ENCODE data around the gene RUNDC3A.

RUNDC3A gene

DNA sequence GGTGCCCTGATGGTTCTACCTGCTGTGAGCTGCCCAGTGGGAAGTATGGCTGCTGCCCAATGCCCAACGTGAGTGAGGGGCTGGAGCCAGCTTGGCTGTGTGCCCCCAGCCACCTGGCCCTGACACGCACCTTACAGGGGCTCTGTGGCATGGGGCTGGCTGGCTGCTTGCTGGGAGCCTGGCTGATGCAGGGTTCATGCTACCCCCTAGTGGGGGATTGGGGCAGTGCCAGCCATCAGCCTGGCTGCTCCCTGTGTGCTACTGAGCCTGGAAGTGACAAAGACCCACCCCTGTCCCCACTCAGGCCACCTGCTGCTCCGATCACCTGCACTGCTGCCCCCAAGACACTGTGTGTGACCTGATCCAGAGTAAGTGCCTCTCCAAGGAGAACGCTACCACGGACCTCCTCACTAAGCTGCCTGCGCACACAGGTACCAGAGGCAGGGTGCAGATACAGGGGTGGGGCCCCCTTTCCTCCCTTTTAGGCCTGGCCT lies 42.4 kb downstream of the RUNDC3A start:
- H3K79me1 ChIP-seq (ENCODE audit: low read length) = no peaks in the 10 kb centered on the region
- H3K9me3 ChIP-seq (ENCODE audit: insufficient read depth, low read depth, low read length) = no peaks in the 10 kb centered on the region
- H4K91ac ChIP-seq (ENCODE audit: low read depth, low read length) = no peak overlapping the region
- H3K18ac ChIP-seq (ENCODE audit: low read length) = no peak overlapping the region
- H2BK5ac ChIP-seq (ENCODE audit: low read depth, low read length, poor library complexity) = no peak overlapping the region
- no peak overlapping the region for H3K4me3 ChIP-seq (ENCODE audit: low read depth, low read length)
- H3K79me2 ChIP-seq (ENCODE audit: control insufficient read depth, insufficient read depth, low read length, poor library complexity) = no peaks in the 10 kb centered on the region
- no peak overlapping the region for H3K14ac ChIP-seq (ENCODE audit: low read length)
- no peak overlapping the region for H2AFZ ChIP-seq (ENCODE audit: insufficient read depth, low read length, poor library complexity)
- H3K27me3 ChIP-seq (ENCODE audit: insufficient read depth, low read length) = no peaks in the 10 kb centered on the region
- peaks cover 2 to 8% of the 10 kb centered on the region in 2 experiments for H3K4me1 ChIP-seq (ENCODE audit: control insufficient read depth in 1 of 2, insufficient read depth in 2 of 2, low read length in 2 of 2)
- peaks cover 40 to 45% of the 10 kb centered on the region in 2 experiments for H3K36me3 ChIP-seq (ENCODE audit: control insufficient read depth in 1 of 2, insufficient read depth in 2 of 2, low read length in 2 of 2)
- H3K9ac ChIP-seq (ENCODE audit: low read length) = no peak overlapping the region
- DNase-seq = peak; percentile 62 to 80
- no peak overlapping the region for H3K4ac ChIP-seq (ENCODE audit: low read depth, low read length)
- no peak overlapping the region for H3K4me2 ChIP-seq (ENCODE audit: low read length)
- no peak overlapping the region for H4K12ac ChIP-seq (ENCODE audit: low read depth, low read length)
- no peak overlapping the region for H2BK120ac ChIP-seq (ENCODE audit: insufficient read depth, low read length, poor library complexity)
- H2BK12ac ChIP-seq (ENCODE audit: low read length) = no peak overlapping the region
- H2AK5ac ChIP-seq (ENCODE audit: low read length) = no peak overlapping the region
- no CpG with 5 or more reads among the region's 6 CpGs for WGBS (ENCODE audit: extremely low coverage, insufficient coverage, insufficient read length)
- no peak overlapping the region for H3K27ac ChIP-seq (ENCODE audit: low read depth, low read length)
- no peak overlapping the region for H3K23ac ChIP-seq (ENCODE audit: low read length)
- no peak overlapping the region for H4K8ac ChIP-seq (ENCODE audit: low read depth, low read length)

DNA sequence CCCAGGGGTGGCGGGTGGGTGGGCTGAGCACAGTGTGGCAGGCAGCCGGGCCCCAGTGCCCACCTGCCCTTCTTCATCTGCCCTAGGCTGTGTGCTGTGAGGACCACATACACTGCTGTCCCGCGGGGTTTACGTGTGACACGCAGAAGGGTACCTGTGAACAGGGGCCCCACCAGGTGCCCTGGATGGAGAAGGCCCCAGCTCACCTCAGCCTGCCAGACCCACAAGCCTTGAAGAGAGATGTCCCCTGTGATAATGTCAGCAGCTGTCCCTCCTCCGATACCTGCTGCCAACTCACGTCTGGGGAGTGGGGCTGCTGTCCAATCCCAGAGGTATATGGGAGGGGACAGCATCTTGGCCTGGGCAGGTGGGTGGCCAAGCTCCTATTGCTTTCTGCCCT lies 43.1 kb downstream of the RUNDC3A start:
- Histone ChIP-seq H4K8ac (ENCODE audit: low read depth, low read length) (no peak overlapping the region), H3K9me3 (ENCODE audit: insufficient read depth, low read depth, low read length) (no peaks in the 10 kb centered on the region), H2AK5ac (ENCODE audit: low read length) (no peak overlapping the region), H3K9ac (ENCODE audit: low read length) (no peak overlapping the region), H3K36me3 (ENCODE audit: control insufficient read depth in 1 of 2, insufficient read depth in 2 of 2, low read length in 2 of 2) (peaks cover 45 to 46% of the 10 kb centered on the region in 2 experiments), H3K4me3 (ENCODE audit: low read depth, low read length) (no peak overlapping the region), H2BK12ac (ENCODE audit: low read length) (no peak overlapping the region), H3K4me2 (ENCODE audit: low read length) (no peak overlapping the region), H2AFZ (ENCODE audit: insufficient read depth, low read length, poor library complexity) (no peak overlapping the region), H2BK120ac (ENCODE audit: insufficient read depth, low read length, poor library complexity) (no peak overlapping the region), H3K79me1 (ENCODE audit: low read length) (no peaks in the 10 kb centered on the region), H2BK5ac (ENCODE audit: low read depth, low read length, poor library complexity) (no peak overlapping the region), H3K79me2 (ENCODE audit: control insufficient read depth, insufficient read depth, low read length, poor library complexity) (no peaks in the 10 kb centered on the region), H3K18ac (ENCODE audit: low read length) (no peak overlapping the region), H4K12ac (ENCODE audit: low read depth, low read length) (no peak overlapping the region), H3K14ac (ENCODE audit: low read length) (no peak overlapping the region), H3K4me1 (ENCODE audit: control insufficient read depth in 1 of 2, insufficient read depth in 2 of 2, low read length in 2 of 2) (peaks cover 0 to 5% of the 10 kb centered on the region in 2 experiments), H3K27me3 (ENCODE audit: insufficient read depth, low read length) (no peaks in the 10 kb centered on the region), H3K27ac (ENCODE audit: low read depth, low read length) (no peak overlapping the region), H4K91ac (ENCODE audit: low read depth, low read length) (no peak overlapping the region), H3K4ac (ENCODE audit: low read depth, low read length) (no peak overlapping the region), H3K23ac (ENCODE audit: low read length) (no peak overlapping the region)
- no CpG with 5 or more reads among the region's 8 CpGs for WGBS (ENCODE audit: extremely low coverage, insufficient coverage, insufficient read length)
- no peak for DNase-seq

DNA sequence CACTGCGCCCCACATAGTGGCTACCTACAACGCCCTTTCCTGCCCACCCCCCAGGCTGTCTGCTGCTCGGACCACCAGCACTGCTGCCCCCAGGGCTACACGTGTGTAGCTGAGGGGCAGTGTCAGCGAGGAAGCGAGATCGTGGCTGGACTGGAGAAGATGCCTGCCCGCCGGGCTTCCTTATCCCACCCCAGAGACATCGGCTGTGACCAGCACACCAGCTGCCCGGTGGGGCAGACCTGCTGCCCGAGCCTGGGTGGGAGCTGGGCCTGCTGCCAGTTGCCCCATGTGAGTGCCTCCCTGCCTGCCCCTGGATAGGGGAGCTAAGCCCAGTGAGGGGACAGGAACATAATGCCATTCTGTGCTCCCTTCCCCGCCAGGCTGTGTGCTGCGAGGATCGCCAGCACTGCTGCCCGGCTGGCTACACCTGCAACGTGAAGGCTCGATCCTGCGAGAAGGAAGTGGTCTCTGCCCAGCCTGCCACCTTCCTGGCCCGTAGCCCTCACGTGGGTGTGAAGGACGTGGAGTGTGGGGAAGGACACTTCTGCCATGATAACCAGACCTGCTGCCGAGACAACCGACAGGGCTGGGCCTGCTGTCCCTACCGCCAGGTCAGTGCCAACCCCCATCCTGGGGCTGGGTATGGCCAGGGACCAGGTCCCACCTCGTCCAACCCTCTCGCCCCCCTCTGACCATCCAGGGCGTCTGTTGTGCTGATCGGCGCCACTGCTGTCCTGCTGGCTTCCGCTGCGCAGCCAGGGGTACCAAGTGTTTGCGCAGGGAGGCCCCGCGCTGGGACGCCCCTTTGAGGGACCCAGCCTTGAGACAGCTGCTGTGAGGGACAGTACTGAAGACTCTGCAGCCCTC lies 43.8 kb downstream of the RUNDC3A start:
- Histone ChIP-seq H3K36me3 (ENCODE audit: control insufficient read depth in 1 of 2, insufficient read depth in 2 of 2, low read length in 2 of 2) (peaks cover 45 to 47% of the 10 kb centered on the region in 2 experiments), H3K9ac (ENCODE audit: low read length) (no peak overlapping the region), H3K27ac (ENCODE audit: low read depth, low read length) (no peak overlapping the region), H2BK5ac (ENCODE audit: low read depth, low read length, poor library complexity) (no peak overlapping the region), H3K27me3 (ENCODE audit: insufficient read depth, low read length) (no peaks in the 10 kb centered on the region), H3K23ac (ENCODE audit: low read length) (no peak overlapping the region), H3K18ac (ENCODE audit: low read length) (no peak overlapping the region), H3K4me1 (ENCODE audit: control insufficient read depth in 1 of 2, insufficient read depth in 2 of 2, low read length in 2 of 2) (peaks cover 0 to 5% of the 10 kb centered on the region in 2 experiments), H2BK12ac (ENCODE audit: low read length) (no peak overlapping the region), H3K4ac (ENCODE audit: low read depth, low read length) (no peak overlapping the region), H3K9me3 (ENCODE audit: insufficient read depth, low read depth, low read length) (no peaks in the 10 kb centered on the region), H3K4me2 (ENCODE audit: low read length) (no peak overlapping the region), H3K79me2 (ENCODE audit: control insufficient read depth, insufficient read depth, low read length, poor library complexity) (no peaks in the 10 kb centered on the region), H3K79me1 (ENCODE audit: low read length) (no peaks in the 10 kb centered on the region), H2AK5ac (ENCODE audit: low read length) (no peak overlapping the region), H4K91ac (ENCODE audit: low read depth, low read length) (no peak overlapping the region), H2AFZ (ENCODE audit: insufficient read depth, low read length, poor library complexity) (no peak overlapping the region), H2BK120ac (ENCODE audit: insufficient read depth, low read length, poor library complexity) (no peak overlapping the region), H4K12ac (ENCODE audit: low read depth, low read length) (no peak overlapping the region), H3K14ac (ENCODE audit: low read length) (no peak overlapping the region), H4K8ac (ENCODE audit: low read depth, low read length) (no peak overlapping the region), H3K4me3 (ENCODE audit: low read depth, low read length) (peak overlapping the region; percentile 6)
- no CpG with 5 or more reads among the region's 36 CpGs for WGBS (ENCODE audit: extremely low coverage, insufficient coverage, insufficient read length)
- DNase-seq = no peak

GRCh38 chr17:44352828-44353671 lies 44.6 kb downstream of the RUNDC3A start:
- H3K4me2 ChIP-seq (ENCODE audit: low read length) = peak overlapping the region; percentile 90
- H3K4me3 ChIP-seq (ENCODE audit: low read depth, low read length) = no peak overlapping the region
- H2BK12ac ChIP-seq (ENCODE audit: low read length) = no peak overlapping the region
- H3K79me2 ChIP-seq (ENCODE audit: control insufficient read depth, insufficient read depth, low read length, poor library complexity) = no peaks in the 10 kb centered on the region
- no peak overlapping the region for H3K9ac ChIP-seq (ENCODE audit: low read length)
- DNase-seq = no peak
- peaks cover 45 to 47% of the 10 kb centered on the region in 2 experiments for H3K36me3 ChIP-seq (ENCODE audit: control insufficient read depth in 1 of 2, insufficient read depth in 2 of 2, low read length in 2 of 2)
- H4K12ac ChIP-seq (ENCODE audit: low read depth, low read length) = no peak overlapping the region
- no peak overlapping the region for H2BK5ac ChIP-seq (ENCODE audit: low read depth, low read length, poor library complexity)
- no peaks in the 10 kb centered on the region for H3K79me1 ChIP-seq (ENCODE audit: low read length)
- no peak overlapping the region for H3K14ac ChIP-seq (ENCODE audit: low read length)
- no peak overlapping the region for H3K27ac ChIP-seq (ENCODE audit: low read depth, low read length)
- H3K4me1 ChIP-seq (ENCODE audit: control insufficient read depth in 1 of 2, insufficient read depth in 2 of 2, low read length in 2 of 2) = peaks cover 0 to 5% of the 10 kb centered on the region in 2 experiments
- H3K23ac ChIP-seq (ENCODE audit: low read length) = no peak overlapping the region
- no peak overlapping the region for H4K91ac ChIP-seq (ENCODE audit: low read depth, low read length)
- no peaks in the 10 kb centered on the region for H3K9me3 ChIP-seq (ENCODE audit: insufficient read depth, low read depth, low read length)
- no CpG with 5 or more reads among the region's 22 CpGs for WGBS (ENCODE audit: extremely low coverage, insufficient coverage, insufficient read length)
- H3K4ac ChIP-seq (ENCODE audit: low read depth, low read length) = no peak overlapping the region
- no peak overlapping the region for H2AFZ ChIP-seq (ENCODE audit: insufficient read depth, low read length, poor library complexity)
- no peak overlapping the region for H3K18ac ChIP-seq (ENCODE audit: low read length)
- no peak overlapping the region for H2AK5ac ChIP-seq (ENCODE audit: low read length)
- H2BK120ac ChIP-seq (ENCODE audit: insufficient read depth, low read length, poor library complexity) = no peak overlapping the region
- H3K27me3 ChIP-seq (ENCODE audit: insufficient read depth, low read length) = no peaks in the 10 kb centered on the region
- H4K8ac ChIP-seq (ENCODE audit: low read depth, low read length) = no peak overlapping the region
